GM18951 (cell line): ENCODE results near the gene TRIM38.
A peak's percentile ranks its signal among the peaks of the same experiment; 100 is the strongest.

Source experiments
- POLR2A ChIP-seq: IDR thresholded peaks from 4 replicates; pipeline ENCODE4 v1.6.1; 2011; ENCODE audit warnings: mild to moderate bottlenecking; ENCODE audit not compliant: insufficient read length, insufficient read depth; ENCODE audit errors: extremely low read depth
- in situ Hi-C: fragments of 300-500 bp; cut with MboI; formaldehyde crosslinking; loops from one replicate; pipeline ENCODE4 v1.12.0; 2022; ENCODE audit warnings: low sequenced_read_pairs, mixed read lengths, inconsistent platforms; ENCODE audit not compliant: unreplicated experiment

The TRIM38 gene

DNA sequence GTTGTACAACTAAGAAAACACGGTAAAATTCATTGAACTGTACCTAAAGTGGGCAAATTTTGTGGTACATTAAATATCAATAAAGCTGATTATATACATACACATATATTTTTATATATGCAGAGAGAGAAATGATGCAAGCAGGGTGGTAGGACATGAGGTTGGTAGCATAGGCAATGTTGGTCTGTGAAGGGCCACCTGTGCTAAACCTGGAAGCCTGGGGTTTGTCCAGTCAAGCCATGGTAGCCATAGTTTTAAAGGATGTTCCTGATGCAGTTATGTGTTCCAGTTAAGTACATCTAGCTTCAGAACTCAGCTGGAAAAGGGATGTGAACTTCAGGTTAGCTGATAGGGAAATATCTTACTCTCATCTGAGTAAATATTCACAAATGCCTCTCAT lies 60.1 kb downstream of the TRIM38 start:
- in situ Hi-C loops, result loop anchor here (10.0 kb wide), 1 partner anchor 1792 kb away; a partner anchor contains a TSS

GRCh38 chr6:26024651-26025046 lies 62.0 kb downstream of the TRIM38 start:
- no peak for TF ChIP-seq POLR2A
- in situ Hi-C loops, result loop anchor here (10.0 to 25.0 kb wide), 2 partner anchors 1113 to 1790 kb away; a partner anchor contains a TSS

More for the DNA sequence above, 60.1 kb downstream of the TRIM38 start:
- no peak for TF ChIP-seq POLR2A

- in situ Hi-C loops, result loop anchor here (10.0 to 25.0 kb wide), 2 partner anchors 1112 to 1790 kb away; a partner anchor contains a TSS
- TF ChIP-seq POLR2A, result no peak
Observed at GRCh38 chr6:26025047-26025893, 62.7 kb downstream of the TRIM38 start.

DNA sequence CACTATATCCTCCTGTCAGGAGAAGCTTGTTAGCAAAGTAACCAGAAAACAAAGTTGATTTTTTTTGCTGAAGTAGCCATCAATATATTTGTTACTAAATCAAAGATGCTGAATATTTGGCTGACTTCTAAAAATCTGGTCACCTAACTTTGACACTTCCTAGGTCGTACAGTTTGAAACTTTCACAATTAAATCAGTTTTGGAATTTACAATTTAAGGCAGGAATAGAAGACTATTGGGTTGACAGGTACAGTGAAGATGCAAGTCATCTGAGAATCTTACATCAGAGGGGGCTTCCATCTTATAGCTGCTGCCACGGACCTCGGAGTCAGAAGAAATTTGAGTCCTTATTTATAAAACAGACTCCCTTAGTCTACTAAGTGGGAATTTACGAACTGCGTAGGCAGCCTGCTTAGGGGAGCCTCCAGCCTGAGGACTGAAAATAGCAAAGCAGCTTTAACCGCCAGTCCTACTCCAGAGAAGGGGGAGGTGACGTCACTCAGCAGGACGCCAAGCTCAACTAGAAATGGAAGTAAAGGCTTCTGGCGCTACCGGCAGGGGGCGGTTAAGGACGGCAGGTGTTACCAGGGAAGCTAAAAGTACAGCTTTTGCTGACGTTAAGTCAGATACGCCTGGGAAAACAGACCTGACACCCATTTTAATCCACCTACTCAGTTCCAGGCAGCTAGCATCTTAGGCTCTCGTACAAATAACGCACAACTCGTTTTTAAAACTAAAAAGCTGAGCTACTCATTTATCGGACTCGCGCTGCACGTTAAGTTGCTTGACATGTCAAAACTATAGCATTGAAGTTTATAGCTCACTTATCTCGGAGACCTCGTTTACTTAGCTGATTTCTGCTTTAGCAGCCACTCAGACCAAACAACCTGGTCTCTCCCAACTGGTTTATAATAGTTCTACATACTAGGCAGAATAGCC lies 63.6 kb downstream of the TRIM38 start:
- in situ Hi-C loops, result loop anchor here (10.0 to 25.0 kb wide), 2 partner anchors 1111 to 1789 kb away; a partner anchor contains a TSS
- TF ChIP-seq POLR2A, result peak; percentile 49

DNA sequence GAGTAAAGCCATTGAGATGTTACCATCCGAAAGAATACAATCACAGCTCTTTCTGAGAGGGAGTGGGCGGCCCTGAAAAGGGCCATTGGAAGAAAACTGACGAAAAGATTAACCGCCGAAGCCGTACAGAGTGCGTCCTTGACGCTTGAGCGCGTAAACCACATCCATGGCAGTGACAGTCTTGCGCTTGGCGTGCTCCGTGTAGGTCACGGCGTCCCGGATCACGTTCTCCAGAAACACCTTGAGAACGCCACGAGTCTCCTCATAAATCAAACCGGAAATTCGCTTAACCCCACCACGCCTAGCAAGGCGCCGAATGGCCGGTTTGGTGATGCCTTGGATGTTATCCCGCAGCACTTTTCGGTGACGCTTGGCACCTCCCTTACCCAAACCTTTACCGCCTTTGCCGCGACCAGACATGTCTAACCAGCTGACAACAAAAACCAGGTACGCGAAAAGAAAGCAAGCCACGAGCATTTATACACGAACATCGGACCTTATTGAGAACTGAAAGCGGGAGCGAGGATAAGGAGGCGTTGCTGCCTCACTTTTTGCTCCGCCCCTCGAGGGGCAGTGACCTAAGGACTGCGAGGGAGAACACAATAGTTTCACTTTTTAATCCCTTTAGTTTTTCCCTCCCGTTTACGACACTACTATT lies 64.4 kb downstream of the TRIM38 start:
- in situ Hi-C loops, result loop anchor here (10.0 to 25.0 kb wide), 2 partner anchors 1110 to 1788 kb away; a partner anchor contains a TSS
- peak; percentile 99 for TF ChIP-seq POLR2A

GRCh38 chr6:26027491-26028211 lies 65.0 kb downstream of the TRIM38 start:
- in situ Hi-C loops, result loop anchor here (10.0 to 25.0 kb wide), 2 partner anchors 1110 to 1787 kb away; a partner anchor contains a TSS
- TF ChIP-seq POLR2A, result no peak

GRCh38 chr6:26028212-26028745 lies 65.7 kb downstream of the TRIM38 start:
- TF ChIP-seq POLR2A, result no peak
- in situ Hi-C loops, result loop anchor here (10.0 to 25.0 kb wide), 2 partner anchors 1109 to 1787 kb away; a partner anchor contains a TSS

DNA sequence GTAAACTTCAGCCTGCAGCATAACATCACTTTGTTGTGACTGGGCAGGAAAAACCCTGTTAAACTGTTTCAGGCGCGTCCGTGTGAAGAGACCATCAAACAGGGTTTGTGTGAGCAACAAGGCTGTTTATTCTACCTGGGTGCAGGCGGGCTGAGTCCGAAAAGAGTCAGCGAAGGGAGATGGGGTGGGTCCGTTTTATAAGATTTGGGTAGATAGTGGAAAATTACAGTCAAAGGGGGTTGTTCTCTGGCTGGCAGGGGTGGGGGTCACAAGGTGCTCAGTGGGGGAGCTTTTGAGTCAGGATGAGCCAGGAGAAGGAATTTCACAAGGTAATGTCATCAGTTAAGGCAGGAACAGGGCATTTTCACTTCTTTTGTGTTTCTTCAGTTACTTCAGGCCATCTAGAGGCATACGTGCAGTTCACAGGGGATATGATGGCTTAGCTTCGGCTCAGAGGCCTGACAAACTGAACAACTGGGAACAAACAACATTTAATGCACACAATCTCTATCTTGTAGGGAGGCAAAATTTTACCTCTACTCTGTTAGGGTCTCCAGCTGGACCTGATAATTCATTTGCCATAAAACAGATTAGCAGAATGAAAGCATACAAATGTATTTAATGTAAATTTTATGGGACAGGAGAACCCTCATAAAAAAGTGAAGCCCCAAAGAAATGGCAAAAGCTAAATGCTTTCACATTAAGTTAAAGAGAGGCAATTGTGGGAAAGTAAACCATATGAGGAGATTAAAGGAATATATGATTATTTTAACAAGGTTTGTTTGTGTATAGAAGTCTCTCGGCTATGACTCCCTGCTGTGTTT lies 66.4 kb downstream of the TRIM38 start:
- in situ Hi-C loops, result loop anchor here (10.0 to 25.0 kb wide), 2 partner anchors 1108 to 1786 kb away; a partner anchor contains a TSS
- TF ChIP-seq POLR2A, result no peak

- TF ChIP-seq POLR2A, result no peak
- in situ Hi-C loops, result loop anchor here (10.0 to 25.0 kb wide), 2 partner anchors 1108 to 1785 kb away; a partner anchor contains a TSS
Observed at GRCh38 chr6:26029570-26029856, 66.9 kb downstream of the TRIM38 start.

GRCh38 chr6:26029857-26030653 lies 67.5 kb downstream of the TRIM38 start:
- in situ Hi-C loops, result loop anchor here (10.0 to 25.0 kb wide), 2 partner anchors 1107 to 1785 kb away; a partner anchor contains a TSS
- TF ChIP-seq POLR2A, result no peak
